Activated CD8-positive, alpha-beta T cell treated with anti-CD3 and anti-CD28 coated beads for 36 hours (primary cell): Measurements from ENCODE around the gene FAM131C. TPM values are rescaled to one million over a fixed set of nuclear protein-coding genes. Genes with fewer than 3 reads are reported as not detected.
A peak's percentile ranks its signal among the peaks of the same experiment; 100 is the strongest.

ENCODE experiments used
- ATAC-seq: fragments of 200-7000 bp; cut with Tn5 transposase; one replicate; pipeline ENCODE4 v1.10.0; 2021; ENCODE audit warnings: mild to moderate bottlenecking, moderate library complexity
- CTCF ChIA-PET: fragments of 350-600 bp; sonication (Branson Sonifier 250); formaldehyde crosslinking; loops from one replicate; lab custom pipeline; 2021; ENCODE audit warnings: antibody characterized with exemption; lab: Charles Lee
- POLR2A ChIA-PET: fragments of 350-600 bp; sonication (Branson Sonifier 250); formaldehyde crosslinking; loops from one replicate; lab custom pipeline; 2021; ENCODE audit warnings: antibody characterized with exemption; lab: Charles Lee
- DNase-seq: peaks from one replicate; pipeline ENCODE4 v3.0.0-alpha.2; 2020
- H3K27ac Mint-ChIP-seq: one replicate; pipeline ENCODE4 v1.8.0; 2021; ENCODE audit warnings: mild to moderate bottlenecking, mixed read lengths
- H3K27me3 Mint-ChIP-seq: one replicate; pipeline ENCODE4 v1.8.0; 2021; ENCODE audit warnings: mixed read lengths
- H3K36me3 Mint-ChIP-seq: one replicate; pipeline ENCODE4 v1.8.0; 2021; ENCODE audit warnings: low read depth, mixed read lengths
- H3K4me1 Mint-ChIP-seq: one replicate; pipeline ENCODE4 v1.8.0; 2021; ENCODE audit warnings: low read depth, mixed read lengths
- H3K4me3 Mint-ChIP-seq: one replicate; pipeline ENCODE4 v1.8.0; 2021; ENCODE audit warnings: mild to moderate bottlenecking, moderate library complexity, mixed read lengths
- H3K9me3 Mint-ChIP-seq: one replicate; pipeline ENCODE4 v1.8.0; 2021; ENCODE audit warnings: mixed read lengths
- CTCF ChIP-seq: fragments of 200-600 bp; IDR thresholded peaks from one replicate; pipeline ENCODE4 v1.8.0; 2022; ENCODE audit warnings: antibody characterized with exemption, mild to moderate bottlenecking
- intact Hi-C: fragments of 100-400 bp; cut with micrococcal nuclease; formaldehyde crosslinking; loops from one replicate; pipeline ENCODE4 v1.10.0; 2022
- total RNA-seq, 2 experiments: library from RNA; stranded (reverse); gene quantifications; one replicate each; pipeline ENCODE4 v1.2.3, GENCODE V29; 2021

FAM131C gene
- total RNA-seq, 2 experiments from 2014 or later, result 0.70 to 0.87 TPM

- intact Hi-C loops, result loop anchor here (10.0 kb wide), 1 partner anchor 292 kb away; the partner anchor contains the start of gene SZRD1
These were observed 601 bp downstream of the FAM131C start for GRCh38 chr1:16072616-16073484.

GRCh38 chr1:16072095-16072494, 1.4 kb downstream of the FAM131C start:
- peaks cover 9% of the 10 kb centered on the region for H3K4me1 Mint-ChIP-seq
- ATAC-seq (no peak), DNase-seq (no peak)
- TF ChIP-seq CTCF, result no peak
- no peaks in the 10 kb centered on the region for H3K36me3 Mint-ChIP-seq
- intact Hi-C loops, result loop anchor here (10.0 kb wide), 1 partner anchor 293 kb away; the partner anchor contains the start of gene SZRD1
- peaks cover 23% of the 10 kb centered on the region for H3K27me3 Mint-ChIP-seq
- ChIA-PET POLR2A (interaction anchor here (1.0 to 1.2 kb wide), 2 partner anchors 94 to 195 kb away, joined by 3 read pairs; no protein-coding TSS in a partner anchor), CTCF (interaction anchor here (0.8 to 2.3 kb wide), 7 partner anchors 7 to 145 kb away, joined by 3 to 21 read pairs (median 6); no protein-coding TSS in a partner anchor)
- H3K4me3 Mint-ChIP-seq, result no peak overlapping the region
- H3K27ac Mint-ChIP-seq, result no peak overlapping the region
- H3K9me3 Mint-ChIP-seq, result no peaks in the 10 kb centered on the region

More at GRCh38 chr1:16072616-16073484, 601 bp downstream of the FAM131C start:
- no peak for TF ChIP-seq CTCF
- ATAC-seq (peak; percentile 32), DNase-seq (no peak)
- H3K36me3 Mint-ChIP-seq, result no peaks in the 10 kb centered on the region
- POLR2A ChIA-PET, result interaction anchor here (1.0 to 1.2 kb wide), 2 partner anchors 93 to 196 kb away, joined by 3 read pairs; no protein-coding TSS in a partner anchor
- H3K4me1 Mint-ChIP-seq, result peaks cover 9% of the 10 kb centered on the region
- peaks cover 23% of the 10 kb centered on the region for H3K27me3 Mint-ChIP-seq
- H3K4me3 Mint-ChIP-seq, result no peak overlapping the region
- CTCF ChIA-PET, result interaction anchor here (0.6 to 2.2 kb wide), 17 partner anchors 10 to 419 kb away, joined by 3 to 21 read pairs (median 5); partner anchors contain the start of gene SRARP
- H3K27ac Mint-ChIP-seq, result no peak overlapping the region
- no peaks in the 10 kb centered on the region for H3K9me3 Mint-ChIP-seq

- Mint-ChIP-seq H3K36me3 (no peaks in the 10 kb centered on the region), H3K27me3 (peaks cover 23% of the 10 kb centered on the region), H3K27ac (no peak overlapping the region), H3K4me3 (no peak overlapping the region), H3K4me1 (peaks cover 9% of the 10 kb centered on the region), H3K9me3 (no peaks in the 10 kb centered on the region)
- intact Hi-C loops, result loop anchor here (10.0 kb wide), 1 partner anchor 293 kb away; the partner anchor contains the start of gene SZRD1
- ATAC-seq (no peak), DNase-seq (no peak)
- POLR2A ChIA-PET, result interaction anchor here (1.0 kb wide), 1 partner anchor 94 kb away, joined by 3 read pairs; no protein-coding TSS in a partner anchor
- CTCF ChIA-PET, result interaction anchor here (0.8 to 2.3 kb wide), 6 partner anchors 8 to 146 kb away, joined by 3 to 18 read pairs (median 4); no protein-coding TSS in a partner anchor
- TF ChIP-seq CTCF, result no peak
These were observed 1.8 kb downstream of the FAM131C start for GRCh38 chr1:16071614-16072013.

GRCh38 chr1:16070640-16071355, 2.7 kb downstream of the FAM131C start:
- no peak overlapping the region for H3K4me3 Mint-ChIP-seq
- H3K36me3 Mint-ChIP-seq, result no peaks in the 10 kb centered on the region
- CTCF ChIA-PET, result interaction anchor here (1.0 to 3.5 kb wide), 8 partner anchors 9 to 279 kb away, joined by 3 to 18 read pairs (median 4); no protein-coding TSS in a partner anchor
- H3K4me1 Mint-ChIP-seq, result peaks cover 9% of the 10 kb centered on the region
- H3K9me3 Mint-ChIP-seq, result no peaks in the 10 kb centered on the region
- no peak for DNase-seq
- intact Hi-C loops, result loop anchor here (10.0 kb wide), 1 partner anchor 294 kb away; the partner anchor contains the start of gene SZRD1
- ATAC-seq, result no peak
- H3K27me3 Mint-ChIP-seq, result peaks cover 23% of the 10 kb centered on the region
- POLR2A ChIA-PET, result interaction anchor here (0.6 kb wide), 1 partner anchor 489 kb away, joined by 3 read pairs; no protein-coding TSS in a partner anchor
- TF ChIP-seq CTCF, result no peak
- no peak overlapping the region for H3K27ac Mint-ChIP-seq
